ENCODE measurements around the gene PTGIR. TPM values are rescaled to one million over a fixed set of nuclear protein-coding genes. Genes with fewer than 3 reads are reported as not detected.
A peak's percentile ranks its signal among the peaks of the same experiment; 100 is the strongest.

Gene PTGIR
- polyA plus RNA-seq, 3 donors from 2014 or later, result 0.14 to 0.52 TPM; not detected in 1

DNA sequence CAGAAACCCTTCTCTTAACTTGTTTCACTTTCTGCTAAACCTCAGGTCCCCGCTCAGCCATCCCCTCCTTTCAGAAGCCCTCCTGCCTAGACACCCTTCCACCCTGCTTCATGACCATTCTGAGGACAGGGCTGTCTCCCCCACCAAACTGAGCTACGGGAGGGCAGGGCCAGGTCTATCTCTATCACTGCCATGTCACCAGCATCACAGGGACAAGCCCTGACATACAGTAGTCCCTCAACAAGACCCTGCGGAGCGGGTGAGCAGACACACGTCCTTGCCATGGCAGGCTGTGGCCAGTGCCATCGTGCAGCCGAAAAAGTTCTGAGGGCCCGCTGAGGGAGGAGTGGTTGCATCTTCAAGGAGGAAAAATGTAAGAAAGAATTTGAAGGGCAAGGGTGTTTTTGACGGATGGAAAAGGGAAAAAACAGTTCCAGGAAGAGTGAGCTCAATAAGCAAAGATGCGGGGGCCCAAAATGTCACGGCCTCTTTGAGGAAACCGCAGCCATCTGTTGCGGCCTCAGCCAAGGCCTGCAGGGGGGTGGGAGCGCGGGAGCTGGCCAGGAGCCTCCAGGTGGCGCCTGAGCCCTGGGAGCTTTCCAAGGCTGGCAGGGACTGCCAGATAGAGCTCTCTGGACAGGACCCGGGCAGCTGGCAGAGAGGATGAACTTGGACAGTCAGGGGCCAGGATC, 8.1 kb downstream of the PTGIR start:
- H3K36me3 Mint-ChIP-seq, result peaks cover 0 to 3% (median 0%) of the 10 kb centered on the region in 3 donors
- peaks cover 19 to 24% of the 10 kb centered on the region in 2 donors for H3K4me1 Mint-ChIP-seq
- H3K27me3 Mint-ChIP-seq (ENCODE audit: low read depth in 3 of 3), result peaks cover 0 to 6% (median 2%) of the 10 kb centered on the region in 3 donors
- peak overlapping the region in 1 of 6 donors; percentile 60 for H3K27ac Mint-ChIP-seq
- H3K4me3 Mint-ChIP-seq, result peak overlapping the region in 1 of 5 donors; percentile 52
- no peak for DNase-seq
- no peaks in the 10 kb centered on the region for H3K9me3 Mint-ChIP-seq

DNA sequence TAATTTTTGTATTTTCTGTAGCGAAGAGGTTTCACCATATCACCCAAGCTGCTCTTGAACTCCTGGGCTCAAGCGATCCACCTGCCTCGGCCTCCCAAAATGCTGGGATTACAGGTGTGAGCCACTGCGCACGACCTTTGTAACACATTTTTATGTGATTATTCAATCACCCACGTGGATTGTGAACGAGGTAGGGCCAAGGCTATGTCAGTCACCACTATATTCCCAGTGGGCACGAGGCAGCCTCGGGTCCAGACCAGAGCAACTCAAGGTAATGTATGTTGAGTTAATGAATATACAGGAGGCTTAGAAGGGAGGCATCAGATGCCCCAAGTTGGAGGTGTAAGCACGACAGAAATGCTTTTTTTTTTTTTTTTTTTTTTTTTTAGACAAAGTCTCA, 8.9 kb downstream of the PTGIR start:
- Mint-ChIP-seq H3K36me3 (peaks cover 0 to 3% (median 0%) of the 10 kb centered on the region in 3 donors), H3K27ac (peak overlapping the region in 1 of 6 donors; percentile 62), H3K4me1 (peaks cover 27 to 32% of the 10 kb centered on the region in 2 donors), H3K4me3 (no peak overlapping the region), H3K27me3 (ENCODE audit: low read depth in 3 of 3) (peaks cover 2 to 9% (median 3%) of the 10 kb centered on the region in 3 donors), H3K9me3 (no peaks in the 10 kb centered on the region)
- DNase-seq, result no peak

DNA sequence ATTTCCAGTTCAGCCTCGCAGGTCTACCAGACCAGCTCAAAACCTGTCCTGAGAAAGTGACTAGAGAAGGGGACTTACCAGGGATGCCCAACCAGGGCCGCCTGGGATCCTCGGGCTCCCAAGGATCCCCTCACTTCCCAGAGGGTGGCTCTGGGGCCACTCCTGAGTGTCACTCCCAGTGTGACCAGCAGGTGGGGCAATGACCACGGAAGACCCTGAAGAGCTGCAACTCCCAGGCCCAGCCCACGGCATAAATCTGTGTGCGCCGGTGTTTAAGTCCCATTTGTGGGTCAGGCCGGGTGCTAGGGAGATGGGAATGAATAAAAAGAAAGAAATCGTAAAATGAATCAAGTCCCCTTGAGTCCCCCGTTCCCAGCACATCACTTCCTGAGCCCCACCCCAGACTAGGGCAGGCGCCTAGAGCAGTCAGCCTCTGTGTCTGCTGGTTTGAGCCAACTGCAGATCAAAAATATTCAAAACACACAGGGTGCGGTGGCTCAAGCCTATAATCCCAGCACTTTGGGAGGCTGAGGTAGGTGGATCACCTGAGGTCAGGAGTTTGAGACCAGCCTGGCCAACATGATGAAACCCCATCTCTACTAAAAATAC, 10.7 kb downstream of the PTGIR start:
- Mint-ChIP-seq H3K4me3 (peak overlapping the region in 2 of 5 donors; percentile 19 to 27), H3K9me3 (no peaks in the 10 kb centered on the region), H3K4me1 (peaks cover 33 to 40% of the 10 kb centered on the region in 2 donors), H3K27ac (no peak overlapping the region), H3K27me3 (ENCODE audit: low read depth in 3 of 3) (peaks cover 2 to 9% (median 3%) of the 10 kb centered on the region in 3 donors), H3K36me3 (peaks cover 2 to 13% (median 5%) of the 10 kb centered on the region in 3 donors)
- DNase-seq, result peak; percentile 59 to 67 (median 65)

DNA sequence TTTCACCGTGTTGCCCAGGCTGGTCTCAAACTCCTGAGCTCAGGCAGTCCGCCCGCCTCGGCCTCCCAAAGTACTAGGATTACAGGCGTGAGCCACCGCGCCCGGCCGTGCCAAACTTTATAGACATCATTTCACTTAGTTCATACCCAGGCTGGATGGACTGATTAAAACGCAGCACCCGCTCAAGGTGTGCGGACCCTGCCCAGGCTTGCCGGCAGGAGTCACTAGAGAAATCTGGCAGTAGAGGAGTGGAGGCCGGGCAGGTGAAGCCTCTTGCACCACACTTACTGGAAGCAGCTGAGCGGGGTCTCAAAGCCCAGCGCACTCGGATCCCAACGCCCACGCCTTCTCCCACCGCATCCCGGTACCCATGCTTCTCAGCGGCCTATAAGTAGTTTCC, 11.4 kb downstream of the PTGIR start:
- H3K36me3 Mint-ChIP-seq, result peaks cover 7 to 18% (median 9%) of the 10 kb centered on the region in 3 donors
- no peak overlapping the region for H3K27ac Mint-ChIP-seq
- H3K4me1 Mint-ChIP-seq, result peaks cover 35 to 40% of the 10 kb centered on the region in 2 donors
- no peak overlapping the region for H3K4me3 Mint-ChIP-seq
- peaks cover 2 to 9% (median 3%) of the 10 kb centered on the region in 3 donors for H3K27me3 Mint-ChIP-seq (ENCODE audit: low read depth in 3 of 3)
- no peak for DNase-seq
- no peaks in the 10 kb centered on the region for H3K9me3 Mint-ChIP-seq

DNA sequence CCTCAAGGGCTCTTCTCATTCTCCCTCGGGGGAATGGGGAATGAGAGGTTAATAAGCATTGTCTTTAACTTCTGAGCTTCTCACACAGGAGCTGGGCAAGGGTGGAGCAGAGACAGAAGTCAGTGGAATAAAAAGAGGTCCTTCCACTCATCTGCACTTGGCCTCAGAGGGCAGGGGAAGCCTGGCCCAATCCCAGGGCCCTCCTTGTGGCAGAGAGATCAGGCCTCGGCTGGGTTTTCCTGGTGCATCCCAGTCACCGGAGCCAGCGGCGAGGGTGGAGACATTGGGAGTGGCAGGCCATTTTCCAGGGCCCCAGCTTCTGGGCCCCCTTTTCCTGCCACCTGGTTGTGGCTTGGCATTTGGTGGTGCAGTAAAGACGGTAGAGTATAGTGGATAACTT, 13.1 kb downstream of the PTGIR start:
- H3K27me3 Mint-ChIP-seq (ENCODE audit: low read depth in 3 of 3), result peaks cover 2 to 8% (median 3%) of the 10 kb centered on the region in 3 donors
- no peak for DNase-seq
- peaks cover 35 to 37% of the 10 kb centered on the region in 2 donors for H3K4me1 Mint-ChIP-seq

DNA sequence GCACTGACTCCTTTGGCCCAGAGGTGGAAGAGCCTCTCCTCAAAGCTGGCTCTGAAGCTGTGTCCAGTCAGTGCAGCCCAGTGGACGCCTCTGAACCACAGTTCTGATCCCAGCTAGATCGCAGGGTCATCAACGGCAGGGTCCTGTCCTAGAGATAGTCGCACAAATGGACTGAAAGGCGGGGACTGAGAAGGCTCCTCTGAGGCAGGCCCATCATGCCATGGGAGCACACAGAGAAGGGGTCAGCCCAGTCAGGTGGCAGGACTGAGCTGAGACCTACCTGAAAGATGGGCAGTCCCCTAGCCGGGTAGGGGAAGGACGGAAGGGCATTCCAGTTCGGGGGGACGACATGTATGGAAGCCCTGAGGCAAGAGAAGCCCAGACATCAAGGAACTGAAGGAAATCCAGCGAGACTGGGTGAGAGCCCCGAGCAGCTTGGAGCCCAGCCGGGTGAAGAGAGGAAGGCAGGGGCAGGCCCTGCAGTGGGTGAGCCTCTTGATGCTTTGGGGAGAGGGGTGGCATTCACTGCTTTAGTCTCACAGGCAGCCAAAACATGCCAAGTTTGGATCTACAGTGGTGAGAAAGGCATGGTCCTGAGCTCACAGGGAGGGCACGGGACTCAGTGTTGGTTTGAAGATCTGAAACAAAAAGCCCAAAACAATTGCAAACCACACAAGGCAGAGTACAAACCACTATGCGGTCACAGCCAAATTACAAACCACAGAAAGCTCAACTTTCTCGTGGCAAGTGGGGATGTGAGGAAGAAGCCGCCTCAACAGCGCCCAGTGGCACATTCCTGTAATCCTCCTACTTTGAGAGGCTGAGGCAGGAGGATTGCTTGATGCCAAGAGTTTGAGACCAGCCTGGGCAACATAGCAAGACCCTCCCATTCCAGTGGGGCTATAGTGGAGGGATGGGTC, 13.8 kb downstream of the PTGIR start:
- H3K9me3 Mint-ChIP-seq, result no peaks in the 10 kb centered on the region
- peaks cover 2 to 6% (median 3%) of the 10 kb centered on the region in 3 donors for H3K27me3 Mint-ChIP-seq (ENCODE audit: low read depth in 3 of 3)
- peak overlapping the region; percentile 53 to 82 (median 68) for H3K27ac Mint-ChIP-seq
- peaks cover 12 to 31% (median 19%) of the 10 kb centered on the region in 3 donors for H3K36me3 Mint-ChIP-seq
- H3K4me3 Mint-ChIP-seq, result peak overlapping the region in 4 of 5 donors; percentile 43 to 53 (median 52)
- H3K4me1 Mint-ChIP-seq, result peaks cover 32 to 33% of the 10 kb centered on the region in 2 donors
- peak in 1 of 3 donors; percentile 21 for DNase-seq

More for the DNA sequence above, 13.1 kb downstream of the PTGIR start:
- H3K36me3 Mint-ChIP-seq, result peaks cover 12 to 25% (median 15%) of the 10 kb centered on the region in 3 donors
- no peaks in the 10 kb centered on the region for H3K9me3 Mint-ChIP-seq
- peak overlapping the region; percentile 36 to 82 (median 70) for H3K27ac Mint-ChIP-seq
- H3K4me3 Mint-ChIP-seq, result peak overlapping the region in 3 of 5 donors; percentile 30 to 53 (median 52)

DNA sequence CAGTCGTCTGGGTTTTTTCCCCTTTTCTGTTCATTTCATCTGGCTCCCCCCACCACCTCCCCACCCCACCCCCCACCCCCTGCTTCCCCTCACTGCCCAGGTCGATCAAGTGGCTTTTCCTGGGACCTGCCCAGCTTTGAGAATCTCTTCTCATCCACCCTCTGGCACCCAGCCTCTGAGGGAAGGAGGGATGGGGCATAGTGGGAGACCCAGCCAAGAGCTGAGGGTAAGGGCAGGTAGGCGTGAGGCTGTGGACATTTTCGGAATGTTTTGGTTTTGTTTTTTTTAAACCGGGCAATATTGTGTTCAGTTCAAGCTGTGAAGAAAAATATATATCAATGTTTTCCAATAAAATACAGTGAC, 14.5 kb downstream of the PTGIR start:
- H3K27ac Mint-ChIP-seq, result peak overlapping the region in 3 of 6 donors; percentile 53 to 82 (median 74)
- peaks cover 12 to 31% (median 19%) of the 10 kb centered on the region in 3 donors for H3K36me3 Mint-ChIP-seq
- H3K4me3 Mint-ChIP-seq, result peak overlapping the region in 2 of 5 donors; percentile 43 to 44

DNA sequence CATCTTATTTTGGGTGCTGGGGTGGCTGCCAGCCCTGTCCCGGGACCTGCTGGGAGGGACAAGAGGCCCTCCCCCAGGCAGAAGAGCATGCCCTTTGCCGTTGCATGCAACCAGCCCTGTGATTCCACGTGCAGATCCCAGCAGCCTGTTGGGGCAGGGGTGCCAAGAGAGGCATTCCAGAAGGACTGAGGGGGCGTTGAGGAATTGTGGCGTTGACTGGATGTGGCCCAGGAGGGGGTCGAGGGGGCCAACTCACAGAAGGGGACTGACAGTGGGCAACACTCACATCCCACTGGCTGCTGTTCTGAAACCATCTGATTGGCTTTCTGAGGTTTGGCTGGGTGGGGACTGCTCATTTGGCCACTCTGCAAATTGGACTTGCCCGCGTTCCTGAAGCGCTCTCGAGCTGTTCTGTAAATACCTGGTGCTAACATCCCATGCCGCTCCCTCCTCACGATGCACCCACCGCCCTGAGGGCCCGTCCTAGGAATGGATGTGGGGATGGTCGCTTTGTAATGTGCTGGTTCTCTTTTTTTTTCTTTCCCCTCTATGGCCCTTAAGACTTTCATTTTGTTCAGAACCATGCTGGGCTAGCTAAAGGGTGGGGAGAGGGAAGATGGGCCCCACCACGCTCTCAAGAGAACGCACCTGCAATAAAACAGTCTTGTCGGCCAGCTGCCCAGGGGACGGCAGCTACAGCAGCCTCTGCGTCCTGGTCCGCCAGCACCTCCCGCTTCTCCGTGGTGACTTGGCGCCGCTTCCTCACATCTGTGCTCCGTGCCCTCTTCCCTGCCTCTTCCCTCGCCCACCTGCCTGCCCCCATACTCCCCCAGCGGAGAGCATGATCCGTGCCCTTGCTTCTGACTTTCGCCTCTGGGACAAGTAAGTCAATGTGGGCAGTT, 15.1 kb downstream of the PTGIR start:
- H3K27ac Mint-ChIP-seq, result peak overlapping the region in 2 of 6 donors; percentile 35 to 43
- H3K36me3 Mint-ChIP-seq, result peaks cover 12 to 31% (median 19%) of the 10 kb centered on the region in 3 donors
- H3K9me3 Mint-ChIP-seq, result no peaks in the 10 kb centered on the region
- H3K4me3 Mint-ChIP-seq, result no peak overlapping the region
- DNase-seq, result no peak
- peaks cover 2 to 6% (median 3%) of the 10 kb centered on the region in 3 donors for H3K27me3 Mint-ChIP-seq (ENCODE audit: low read depth in 3 of 3)
- H3K4me1 Mint-ChIP-seq, result peaks cover 32 to 36% of the 10 kb centered on the region in 2 donors

More for the DNA sequence above, 14.5 kb downstream of the PTGIR start:
- Mint-ChIP-seq H3K4me1 (peaks cover 32 to 36% of the 10 kb centered on the region in 2 donors), H3K27me3 (ENCODE audit: low read depth in 3 of 3) (peaks cover 2 to 6% (median 3%) of the 10 kb centered on the region in 3 donors), H3K9me3 (no peaks in the 10 kb centered on the region)
- DNase-seq, result no peak

DNA sequence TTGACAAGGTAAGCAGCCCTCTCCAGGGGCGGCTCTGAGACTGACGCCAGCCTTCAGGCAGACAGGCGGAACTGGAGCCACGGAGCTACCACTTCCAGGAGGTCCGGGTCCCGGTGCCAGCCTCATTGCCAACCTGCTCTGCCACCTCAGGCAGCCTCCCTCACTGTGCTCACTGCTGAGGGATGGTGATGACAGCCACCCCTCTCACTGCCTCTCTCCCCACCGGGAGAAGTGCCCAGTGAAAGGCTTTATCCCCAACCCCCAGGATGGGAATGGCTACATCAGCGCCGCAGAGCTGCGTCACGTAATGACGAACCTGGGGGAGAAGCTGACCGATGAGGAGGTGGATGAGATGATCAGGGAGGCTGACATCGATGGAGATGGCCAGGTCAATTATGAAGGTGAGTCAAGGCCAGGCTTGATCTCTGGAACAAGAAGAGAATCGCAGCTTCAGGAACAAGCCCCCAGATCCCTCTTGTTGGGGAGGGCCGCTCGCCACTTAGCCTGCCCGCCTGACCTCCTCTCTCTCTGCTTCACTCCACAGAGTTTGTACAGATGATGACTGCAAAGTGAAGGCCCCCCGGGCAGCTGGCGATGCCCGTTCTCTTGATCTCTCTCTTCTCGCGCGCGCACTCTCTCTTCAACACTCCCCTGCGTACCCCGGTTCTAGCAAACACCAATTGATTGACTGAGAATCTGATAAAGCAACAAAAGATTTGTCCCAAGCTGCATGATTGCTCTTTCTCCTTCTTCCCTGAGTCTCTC, 16.1 kb downstream of the PTGIR start:
- DNase-seq, result no peak
- Mint-ChIP-seq H3K27ac (peak overlapping the region in 2 of 6 donors; percentile 43 to 50), H3K4me1 (peaks cover 28 to 31% of the 10 kb centered on the region in 2 donors), H3K36me3 (peaks cover 12 to 31% (median 19%) of the 10 kb centered on the region in 3 donors), H3K4me3 (no peak overlapping the region), H3K9me3 (no peaks in the 10 kb centered on the region), H3K27me3 (ENCODE audit: low read depth in 3 of 3) (peaks cover 2 to 6% (median 3%) of the 10 kb centered on the region in 3 donors)

DNA sequence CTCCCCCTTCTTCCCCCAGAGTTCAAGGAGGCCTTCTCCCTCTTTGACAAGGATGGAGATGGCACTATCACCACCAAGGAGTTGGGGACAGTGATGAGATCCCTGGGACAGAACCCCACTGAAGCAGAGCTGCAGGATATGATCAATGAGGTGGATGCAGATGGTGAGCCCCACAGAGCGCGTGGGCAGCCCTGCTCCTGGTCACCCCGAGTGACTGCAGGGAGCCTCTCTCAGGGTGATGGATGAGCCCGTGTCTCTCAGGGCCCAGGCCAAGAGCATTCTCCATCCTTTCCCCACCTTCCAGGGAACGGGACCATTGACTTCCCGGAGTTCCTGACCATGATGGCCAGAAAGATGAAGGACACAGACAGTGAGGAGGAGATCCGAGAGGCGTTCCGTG, 16.7 kb downstream of the PTGIR start:
- Mint-ChIP-seq H3K9me3 (no peaks in the 10 kb centered on the region), H3K4me3 (no peak overlapping the region), H3K27ac (no peak overlapping the region), H3K36me3 (peaks cover 12 to 31% (median 19%) of the 10 kb centered on the region in 3 donors), H3K4me1 (peaks cover 33 to 37% of the 10 kb centered on the region in 2 donors), H3K27me3 (ENCODE audit: low read depth in 3 of 3) (peaks cover 2 to 6% (median 3%) of the 10 kb centered on the region in 3 donors)
- no peak for DNase-seq

DNA sequence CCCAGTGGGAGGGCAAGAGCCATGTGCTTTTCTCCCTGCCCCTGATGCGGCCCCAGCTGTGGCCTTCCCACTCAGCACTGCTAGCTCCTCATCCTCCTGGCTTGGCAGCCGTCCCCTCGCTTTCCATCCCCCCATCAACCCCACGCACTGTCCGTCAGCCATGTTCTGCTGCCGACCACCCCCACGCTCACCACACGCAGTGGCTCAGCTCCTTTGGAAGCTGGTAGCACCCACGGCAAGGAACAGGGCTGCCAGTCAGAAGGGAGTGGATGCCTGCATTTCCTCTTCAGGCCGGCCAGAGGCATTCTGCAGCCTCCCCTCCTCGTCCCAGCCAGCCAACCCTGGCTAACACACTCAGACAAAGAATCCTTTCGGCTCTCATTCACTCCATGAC, 17.4 kb downstream of the PTGIR start:
- peaks cover 12 to 31% (median 19%) of the 10 kb centered on the region in 3 donors for H3K36me3 Mint-ChIP-seq
- peaks cover 37 to 43% of the 10 kb centered on the region in 2 donors for H3K4me1 Mint-ChIP-seq
- no peak overlapping the region for H3K4me3 Mint-ChIP-seq

More for the DNA sequence above, 17.4 kb downstream of the PTGIR start:
- no peak for DNase-seq
- H3K27ac Mint-ChIP-seq, result no peak overlapping the region
- H3K27me3 Mint-ChIP-seq (ENCODE audit: low read depth in 3 of 3), result peaks cover 2 to 4% (median 4%) of the 10 kb centered on the region in 3 donors
- no peaks in the 10 kb centered on the region for H3K9me3 Mint-ChIP-seq

Measured in immature natural killer cell (primary cell).